Endothelial cell of umbilical vein (primary cell): ENCODE measurements around the gene FSTL3. TPM values are rescaled to one million over a fixed set of nuclear protein-coding genes. Genes with fewer than 3 reads are reported as not detected.

Source experiments
- BruUV-seq: library from RNA; stranded (reverse); fragments of 400-500 nt; replicated peaks from 2 replicates; lab custom pipeline; 2021; lab: Mats Ljungman, UMichigan
- CTCF ChIA-PET: fragments of 300-600, 350-600 bp; sonication (Branson Sonifier 250); formaldehyde crosslinking; loops from one replicate; lab custom pipeline; 2021; ENCODE audit warnings: antibody characterized with exemption, inconsistent platforms; lab: Charles Lee
- POLR2A ChIA-PET: fragments of 300-600, 350-600 bp; sonication (Branson Sonifier 250); formaldehyde crosslinking; loops from one replicate; lab custom pipeline; 2021; ENCODE audit warnings: antibody characterized with exemption, inconsistent platforms; lab: Charles Lee
- DNase-seq: peaks from one replicate; pipeline ENCODE4 v3.0.0-alpha.2; 2011; ENCODE audit warnings: low read depth, low spot score
- FAIRE-seq: peaks from 2 replicates; lab custom pipeline; 2011; peaks lifted over from hg19 to GRCh38; lab: Jason Lieb, UNC
- H2AFZ ChIP-seq: 2 replicates; pipeline ENCODE4 v1.6.0; 2012; ENCODE audit warnings: low read depth, low read length, control low read depth, inconsistent platforms
- H3K27ac ChIP-seq: 2 replicates; pipeline ENCODE4 v1.5.1; 2011; ENCODE audit warnings: low read depth, mild to moderate bottlenecking, control low read depth, low read length, moderate library complexity; ENCODE audit not compliant: insufficient read depth
- H3K27me3 ChIP-seq, 2 experiments: 2 replicates each; pipeline versions ENCODE4 v1.6.0 to v1.6.1; 2011; ENCODE audit warnings: low read length in 2 of 2, mixed read lengths in 1 of 2; ENCODE audit not compliant: control insufficient read depth in 2 of 2, insufficient read depth in 2 of 2
- H3K36me3 ChIP-seq, 2 experiments: 2 replicates in 1 of 2; 3 replicates in 1 of 2; pipeline ENCODE4 v1.5.1; 2011; ENCODE audit warnings: low read length in 2 of 2, mild to moderate bottlenecking in 1 of 2, moderate library complexity in 1 of 2; ENCODE audit not compliant: control insufficient read depth in 2 of 2, insufficient read depth in 2 of 2; ENCODE audit errors: extremely low read depth in 1 of 2
- H3K4me1 ChIP-seq: 3 replicates; pipeline ENCODE4 v1.5.1; 2011; ENCODE audit warnings: mild to moderate bottlenecking, low read length; ENCODE audit not compliant: control insufficient read depth, insufficient read depth; ENCODE audit errors: extremely low read depth
- H3K4me2 ChIP-seq: 2 replicates; pipeline ENCODE4 v1.6.1; 2011; ENCODE audit warnings: low read length, control low read depth, mixed read lengths; ENCODE audit not compliant: insufficient read depth
- H3K4me3 ChIP-seq, 3 experiments: fragments of 200-600 bp in 1 of 3; sonication (generic), shearing (Covaris generic) in 1 of 3; replicated peaks in 1 of 3; 2 replicates each; pipeline ENCODE4 v1.5.1; 2011 to 2016; ENCODE audit warnings: control low read depth in 3 of 3, low read length in 3 of 3, mild to moderate bottlenecking in 2 of 3, inconsistent platforms in 1 of 3, low read depth in 1 of 3, moderate library complexity in 1 of 3; ENCODE audit not compliant: insufficient read depth in 1 of 3
- H3K79me2 ChIP-seq: 2 replicates; pipeline ENCODE4 v1.6.0; 2012; ENCODE audit warnings: low read length, inconsistent platforms; ENCODE audit not compliant: control insufficient read depth, insufficient read depth
- H3K9ac ChIP-seq: replicated peaks from 2 replicates; pipeline ENCODE3; 2011; ENCODE audit warnings: low read length, control low read depth; ENCODE audit not compliant: insufficient read depth; ENCODE audit errors: extremely low read depth
- H3K9me1 ChIP-seq: replicated peaks from 3 replicates; pipeline ENCODE4 v1.6.0; 2011; ENCODE audit warnings: mild to moderate bottlenecking, low read length; ENCODE audit not compliant: control insufficient read depth, insufficient read depth; ENCODE audit errors: extremely low read depth
- H3K9me3 ChIP-seq: replicated peaks from 2 replicates; pipeline ENCODE4 v1.5.1; 2012; ENCODE audit warnings: low read length, inconsistent platforms; ENCODE audit not compliant: control insufficient read depth, insufficient read depth
- H4K20me1 ChIP-seq: replicated peaks from 2 replicates; pipeline ENCODE3; 2011; ENCODE audit warnings: mild to moderate bottlenecking, low read length; ENCODE audit not compliant: control insufficient read depth, insufficient read depth; ENCODE audit errors: extremely low read depth
- CTCF ChIP-seq, 2 donors: IDR thresholded peaks; 1 replicate in 1 of 2; 2 replicates in 1 of 2; pipeline ENCODE4 v1.5.1; 2011; ENCODE audit warnings: low read length in 2 of 2, mild to moderate bottlenecking in 2 of 2, moderate library complexity in 2 of 2, control low read depth in 1 of 2, inconsistent platforms in 1 of 2, low read depth in 1 of 2; ENCODE audit not compliant: insufficient read depth in 1 of 2; ENCODE audit errors: extremely low read depth in 1 of 2
- EZH2 ChIP-seq: IDR thresholded peaks from 2 replicates; pipeline ENCODE4 v1.6.1; 2012; ENCODE audit warnings: borderline replicate concordance, low read depth, mild to moderate bottlenecking, moderate library complexity, low read length, inconsistent platforms; ENCODE audit not compliant: severe bottlenecking
- FOS ChIP-seq: IDR thresholded peaks from 2 replicates; pipeline ENCODE4 v1.6.1; 2011; ENCODE audit warnings: mild to moderate bottlenecking, low read length, moderate library complexity, borderline replicate concordance; ENCODE audit not compliant: insufficient read depth
- GATA2 ChIP-seq: IDR thresholded peaks from 2 replicates; pipeline ENCODE4 v1.7.0; 2011; ENCODE audit warnings: low read depth, mild to moderate bottlenecking, moderate library complexity, mixed read lengths, low read length; ENCODE audit not compliant: insufficient read length, insufficient read depth
- JUN ChIP-seq: IDR thresholded peaks from 2 replicates; pipeline ENCODE4 v1.6.1; 2011; ENCODE audit warnings: borderline replicate concordance, low read depth; ENCODE audit not compliant: insufficient read length, insufficient read depth
- MAX ChIP-seq: IDR thresholded peaks from 2 replicates; pipeline ENCODE4 v1.6.1; 2011; ENCODE audit not compliant: insufficient read depth, insufficient read length
- MYC ChIP-seq: IDR thresholded peaks from one replicate; pipeline ENCODE4 v1.6.1; 2011; ENCODE audit warnings: mild to moderate bottlenecking, low read depth, low read length
- POLR2A ChIP-seq: IDR thresholded peaks from 2 replicates; pipeline ENCODE4 v1.6.1; 2012; ENCODE audit warnings: low read depth, mild to moderate bottlenecking, control low read depth, low read length
- POLR2AphosphoS5 ChIP-seq: IDR thresholded peaks from 2 replicates; pipeline ENCODE4 v1.6.1; 2012; ENCODE audit warnings: low read depth, mild to moderate bottlenecking, control low read depth, low read length, moderate library complexity; ENCODE audit not compliant: insufficient read depth
- dilution Hi-C: fragments of 300-500 bp; cut with MboI; formaldehyde crosslinking; loops from one replicate; pipeline ENCODE4 v1.15.0; 2019; ENCODE audit warnings: low sequenced_read_pairs; ENCODE audit not compliant: extremely low pct_ligation_motif_present
- intact Hi-C: fragments of 100-400 bp; cut with micrococcal nuclease; formaldehyde crosslinking; loops from one replicate; pipeline ENCODE4 v1.10.0; 2022
- polyA plus RNA-seq, 4 experiments: library from polyadenylated mRNA; depleted of rRNA in 3 of 4; stranded (reverse) in 3 of 4; unstranded in 1 of 4; fragments of >200 nt; gene quantifications; 2 replicates each; pipeline versions ENCODE4 v1.2.1 to v1.2.3, GENCODE V29; 2011 to 2012; ENCODE audit warnings: missing spikeins in 1 of 4
- total RNA-seq: library from RNA; stranded (reverse); gene quantifications from 2 replicates; pipeline ENCODE4 v1.2.3, GENCODE V29; 2021

Gene FSTL3
- total and polyA plus RNA-seq, 2 donors (not counting 3 experiments of a cell fraction or from before 2014, with no cell fraction given), result 19.9 to 45.2 TPM

- POLR2A ChIA-PET, result no interaction called here
- peak; percentile 73 for FAIRE-seq
- CTCF ChIA-PET, result interaction anchor here (1.0 to 1.4 kb wide), 3 partner anchors 23 to 30 kb away, joined by 5 to 7 read pairs (median 6); no protein-coding TSS in a partner anchor
These were observed 27.7 kb downstream of the FSTL3 start for GRCh38 chr19:703651-704446.

More at GRCh38 chr19:703651-704446, 27.7 kb downstream of the FSTL3 start:
- Histone ChIP-seq H3K4me1 (peaks cover 3% of the 10 kb centered on the region), H3K4me3 (no peak overlapping the region), H3K9me1 (no peaks in the 10 kb centered on the region), H2AFZ (peak overlapping the region; percentile 64), H3K9me3 (no peaks in the 10 kb centered on the region), H3K4me2 (no peak overlapping the region), H4K20me1 (no peaks in the 10 kb centered on the region), H3K36me3 (no peaks in the 10 kb centered on the region), H3K79me2 (no peaks in the 10 kb centered on the region), H3K9ac (no peak overlapping the region), H3K27me3 (peaks cover 0 to 3% of the 10 kb centered on the region in 2 experiments), H3K27ac (no peak overlapping the region)
- no TSS peak for BruUV-seq
- intact Hi-C loops, result loop anchor here (1.0 kb wide), 1 partner anchor 24 kb away; no protein-coding TSS in a partner anchor
- dilution Hi-C loops, result no loop called here
- TF ChIP-seq POLR2A (no peak), MAX (no peak), MYC (no peak), FOS (no peak), EZH2 (no peak), GATA2 (no peak), JUN (no peak), POLR2AphosphoS5 (no peak), CTCF (IDR thresholded peaks at IDR 0.05; ENCODE audit: extremely low read depth in 1 of 2, insufficient read depth in 1 of 2, low read depth in 1 of 2, low read length in 2 of 2) (no peak)
- DNase-seq, result peak; percentile 22
